ENCODE results near the gene BLVRA. TPM values are rescaled to one million over a fixed set of nuclear protein-coding genes. Genes with fewer than 3 reads are reported as not detected.
"Not testable (repeated sequence)": the region's sequence is repeated elsewhere in the genome, so short reads cannot be mapped to it uniquely, and the experiment has no call there.

BLVRA gene
- total RNA-seq, 1 donor from 2014 or later, result 63.4 TPM

DNA sequence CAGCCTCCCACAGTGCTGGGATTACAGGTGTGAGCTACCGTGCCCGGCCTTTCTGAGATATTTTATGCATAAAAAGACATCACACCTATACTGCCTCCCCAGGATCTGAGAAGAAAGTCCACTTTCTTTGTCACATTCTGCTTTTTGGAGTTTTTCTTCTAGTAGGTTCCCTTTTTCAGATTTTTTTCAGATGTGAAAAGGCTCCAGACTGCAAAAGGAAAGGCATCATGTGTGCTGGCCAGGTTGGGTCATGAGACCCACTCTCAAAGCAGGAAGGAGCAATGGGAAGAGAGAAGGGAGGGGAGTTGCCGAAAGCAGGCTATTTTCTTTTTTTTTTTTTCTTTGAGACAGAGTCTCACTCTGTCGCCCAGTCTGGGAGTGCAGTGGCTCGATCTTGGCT lies 10.8 kb downstream of the BLVRA start:
- TF ChIP-seq, protein P1, sequence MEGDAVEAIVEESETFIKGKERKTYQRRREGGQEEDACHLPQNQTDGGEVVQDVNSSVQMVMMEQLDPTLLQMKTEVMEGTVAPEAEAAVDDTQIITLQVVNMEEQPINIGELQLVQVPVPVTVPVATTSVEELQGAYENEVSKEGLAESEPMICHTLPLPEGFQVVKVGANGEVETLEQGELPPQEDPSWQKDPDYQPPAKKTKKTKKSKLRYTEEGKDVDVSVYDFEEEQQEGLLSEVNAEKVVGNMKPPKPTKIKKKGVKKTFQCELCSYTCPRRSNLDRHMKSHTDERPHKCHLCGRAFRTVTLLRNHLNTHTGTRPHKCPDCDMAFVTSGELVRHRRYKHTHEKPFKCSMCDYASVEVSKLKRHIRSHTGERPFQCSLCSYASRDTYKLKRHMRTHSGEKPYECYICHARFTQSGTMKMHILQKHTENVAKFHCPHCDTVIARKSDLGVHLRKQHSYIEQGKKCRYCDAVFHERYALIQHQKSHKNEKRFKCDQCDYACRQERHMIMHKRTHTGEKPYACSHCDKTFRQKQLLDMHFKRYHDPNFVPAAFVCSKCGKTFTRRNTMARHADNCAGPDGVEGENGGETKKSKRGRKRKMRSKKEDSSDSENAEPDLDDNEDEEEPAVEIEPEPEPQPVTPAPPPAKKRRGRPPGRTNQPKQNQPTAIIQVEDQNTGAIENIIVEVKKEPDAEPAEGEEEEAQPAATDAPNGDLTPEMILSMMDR (IDR thresholded peaks at IDR 0.05; ENCODE audit: partially characterized antibody, unreplicated experiment), result no peak
- Mint-ChIP-seq H3K36me3 (ENCODE audit: unreplicated experiment) (peaks cover 7% of the 10 kb centered on the region), H3K9me3 (ENCODE audit: unreplicated experiment) (peaks cover 4% of the 10 kb centered on the region), H3K4me3 (ENCODE audit: unreplicated experiment) (no peak overlapping the region), H3K4me1 (ENCODE audit: low read depth, unreplicated experiment) (peaks cover 13% of the 10 kb centered on the region), H3K27me3 (ENCODE audit: unreplicated experiment) (peaks cover 3% of the 10 kb centered on the region), H3K27ac (ENCODE audit: unreplicated experiment) (no peak overlapping the region)
- DNase-seq, result no peak

DNA sequence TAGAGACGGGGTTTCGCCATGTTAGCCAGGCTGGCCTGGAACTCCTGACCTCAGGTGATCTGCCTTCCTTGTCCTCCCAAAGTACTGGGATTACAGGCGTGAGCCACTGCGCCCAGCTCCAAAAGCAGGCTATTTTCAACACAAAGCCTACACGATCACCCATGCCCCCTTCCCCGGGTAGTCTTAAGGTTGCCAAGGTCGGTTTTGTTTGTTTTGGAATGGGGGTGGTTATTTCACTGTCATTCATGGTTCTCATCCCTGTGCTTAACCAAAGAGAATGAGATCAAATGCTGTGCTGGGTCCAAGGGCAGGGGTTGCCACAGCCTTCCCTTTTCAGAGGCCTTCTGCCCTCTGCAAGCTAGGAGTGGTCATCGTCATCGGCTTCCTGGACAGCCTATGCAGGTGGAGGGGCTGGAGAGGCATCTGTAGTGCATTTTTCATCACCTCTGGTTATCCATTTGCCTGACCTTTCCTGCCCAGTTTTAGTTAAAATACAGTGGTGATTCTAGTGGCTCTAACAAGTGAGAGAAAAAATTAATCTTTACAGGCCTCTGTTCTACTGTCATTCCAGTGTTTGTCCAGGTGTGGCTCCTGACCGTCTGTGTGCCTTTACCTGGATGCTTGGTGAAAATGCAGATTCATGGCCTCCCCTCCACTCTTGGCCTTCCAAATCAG lies 11.4 kb downstream of the BLVRA start:
- peaks cover 8% of the 10 kb centered on the region for H3K4me1 Mint-ChIP-seq (ENCODE audit: low read depth, unreplicated experiment)
- H3K27ac Mint-ChIP-seq (ENCODE audit: unreplicated experiment), result no peak overlapping the region
- TF ChIP-seq, protein P1 (IDR thresholded peaks at IDR 0.05; ENCODE audit: partially characterized antibody, unreplicated experiment), result no peak
- H3K27me3 Mint-ChIP-seq (ENCODE audit: unreplicated experiment), result peaks cover 3% of the 10 kb centered on the region
- DNase-seq, result no peak
- H3K4me3 Mint-ChIP-seq (ENCODE audit: unreplicated experiment), result no peak overlapping the region
- peaks cover 4% of the 10 kb centered on the region for H3K9me3 Mint-ChIP-seq (ENCODE audit: unreplicated experiment)
- peaks cover 7% of the 10 kb centered on the region for H3K36me3 Mint-ChIP-seq (ENCODE audit: unreplicated experiment)

DNA sequence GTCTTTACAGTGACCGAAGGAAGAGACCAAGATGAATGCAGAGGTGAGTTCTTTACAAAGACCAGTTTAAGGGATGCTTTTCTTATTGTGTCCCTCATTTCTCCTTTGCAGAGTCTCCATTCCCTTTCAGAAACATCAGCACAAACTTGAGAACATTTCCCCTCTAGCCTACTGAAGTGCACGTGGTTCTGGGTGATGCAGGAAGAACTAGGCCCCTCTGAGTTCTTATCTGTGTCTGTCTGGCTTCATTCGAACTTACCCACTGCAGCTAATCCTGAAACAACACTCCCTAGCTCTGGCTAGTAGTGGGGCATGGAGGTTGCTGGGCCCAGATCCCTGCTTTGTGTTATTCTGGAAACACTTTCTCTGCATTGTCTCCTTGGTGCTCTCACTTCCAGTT lies 12.6 kb downstream of the BLVRA start:
- TF ChIP-seq, protein P1 (IDR thresholded peaks at IDR 0.05; ENCODE audit: partially characterized antibody, unreplicated experiment), result no peak
- DNase-seq, result no peak
- peaks cover 7% of the 10 kb centered on the region for H3K36me3 Mint-ChIP-seq (ENCODE audit: unreplicated experiment)
- peaks cover 3% of the 10 kb centered on the region for H3K27me3 Mint-ChIP-seq (ENCODE audit: unreplicated experiment)
- peaks cover 7% of the 10 kb centered on the region for H3K4me1 Mint-ChIP-seq (ENCODE audit: low read depth, unreplicated experiment)
- H3K9me3 Mint-ChIP-seq (ENCODE audit: unreplicated experiment), result peaks cover 4% of the 10 kb centered on the region
- peak overlapping the region; percentile 5 for H3K27ac Mint-ChIP-seq (ENCODE audit: unreplicated experiment)
- H3K4me3 Mint-ChIP-seq (ENCODE audit: unreplicated experiment), result no peak overlapping the region

DNA sequence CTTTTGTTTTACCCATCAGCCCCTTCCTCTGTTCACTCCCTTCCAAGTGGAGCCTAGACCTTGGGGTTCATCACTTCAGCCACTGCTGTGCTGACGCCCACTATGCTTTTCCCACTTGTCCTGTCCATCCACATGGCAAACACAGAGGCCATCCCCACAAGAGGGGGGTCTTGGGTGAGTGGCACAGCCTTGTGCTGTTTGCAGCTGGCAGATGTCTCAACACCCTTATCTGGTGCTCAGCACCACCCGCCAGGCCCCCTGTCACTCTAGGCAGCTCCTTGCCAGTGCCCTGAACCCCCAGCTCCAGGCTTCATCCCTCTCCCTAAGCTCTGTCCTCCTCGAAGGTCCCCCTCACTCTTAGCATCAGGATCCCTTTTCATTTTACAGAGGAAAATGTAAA lies 13.1 kb downstream of the BLVRA start:
- Mint-ChIP-seq H3K27me3 (ENCODE audit: unreplicated experiment) (peaks cover 3% of the 10 kb centered on the region), H3K9me3 (ENCODE audit: unreplicated experiment) (peaks cover 4% of the 10 kb centered on the region), H3K36me3 (ENCODE audit: unreplicated experiment) (peaks cover 11% of the 10 kb centered on the region), H3K4me1 (ENCODE audit: low read depth, unreplicated experiment) (peaks cover 6% of the 10 kb centered on the region), H3K27ac (ENCODE audit: unreplicated experiment) (peak overlapping the region; percentile 5), H3K4me3 (ENCODE audit: unreplicated experiment) (no peak overlapping the region)
- TF ChIP-seq, protein P1 (IDR thresholded peaks at IDR 0.05; ENCODE audit: partially characterized antibody, unreplicated experiment), result no peak
- DNase-seq, result no peak

DNA sequence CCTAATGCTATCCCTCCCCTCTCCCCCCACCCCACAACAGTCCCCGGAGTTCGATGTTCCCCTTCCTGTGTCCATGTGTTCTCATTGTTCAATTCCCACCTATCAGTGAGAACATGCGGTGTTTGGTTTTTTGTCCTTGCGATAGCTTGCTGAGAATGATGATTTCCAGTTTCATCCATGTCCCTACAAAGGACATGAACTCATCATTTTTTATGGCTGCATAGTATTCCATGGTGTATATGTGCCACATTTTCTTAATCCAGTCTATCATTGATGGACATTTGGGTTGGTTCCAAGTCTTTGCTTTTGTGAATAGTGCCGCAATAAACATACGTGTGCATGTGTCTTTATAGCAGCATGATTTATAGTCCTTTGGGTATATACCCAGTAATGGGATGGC lies 14.8 kb downstream of the BLVRA start:
- peaks cover 11% of the 10 kb centered on the region for H3K36me3 Mint-ChIP-seq (ENCODE audit: unreplicated experiment)
- not testable (repeated sequence) for H3K4me1 Mint-ChIP-seq (ENCODE audit: low read depth, unreplicated experiment); DNase-seq; H3K4me3 Mint-ChIP-seq (ENCODE audit: unreplicated experiment); H3K27me3 Mint-ChIP-seq (ENCODE audit: unreplicated experiment); H3K27ac Mint-ChIP-seq (ENCODE audit: unreplicated experiment); H3K9me3 Mint-ChIP-seq (ENCODE audit: unreplicated experiment)

DNA sequence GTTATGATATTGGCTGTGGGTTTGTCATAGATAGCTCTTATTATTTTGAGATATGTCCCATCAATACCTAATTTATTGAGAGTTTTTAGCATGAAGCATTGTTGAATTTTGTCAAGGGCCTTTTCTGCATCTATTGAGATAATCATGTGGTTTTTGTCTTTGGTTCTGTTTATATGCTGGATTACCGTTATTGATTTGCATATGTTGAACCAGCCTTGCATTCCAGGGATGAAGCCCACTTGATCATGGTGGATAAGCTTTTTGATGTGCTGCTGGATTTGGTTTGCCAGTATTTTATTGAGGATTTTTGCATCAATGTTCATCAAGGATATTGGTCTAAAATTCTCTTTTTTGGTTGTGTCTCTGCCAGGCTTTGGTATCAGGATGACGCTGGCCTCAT lies 16.8 kb downstream of the BLVRA start:
- not testable (repeated sequence) for H3K4me1 Mint-ChIP-seq (ENCODE audit: low read depth, unreplicated experiment); H3K4me3 Mint-ChIP-seq (ENCODE audit: unreplicated experiment); H3K27me3 Mint-ChIP-seq (ENCODE audit: unreplicated experiment); H3K9me3 Mint-ChIP-seq (ENCODE audit: unreplicated experiment); H3K27ac Mint-ChIP-seq (ENCODE audit: unreplicated experiment); DNase-seq
- peaks cover 21% of the 10 kb centered on the region for H3K36me3 Mint-ChIP-seq (ENCODE audit: unreplicated experiment)

DNA sequence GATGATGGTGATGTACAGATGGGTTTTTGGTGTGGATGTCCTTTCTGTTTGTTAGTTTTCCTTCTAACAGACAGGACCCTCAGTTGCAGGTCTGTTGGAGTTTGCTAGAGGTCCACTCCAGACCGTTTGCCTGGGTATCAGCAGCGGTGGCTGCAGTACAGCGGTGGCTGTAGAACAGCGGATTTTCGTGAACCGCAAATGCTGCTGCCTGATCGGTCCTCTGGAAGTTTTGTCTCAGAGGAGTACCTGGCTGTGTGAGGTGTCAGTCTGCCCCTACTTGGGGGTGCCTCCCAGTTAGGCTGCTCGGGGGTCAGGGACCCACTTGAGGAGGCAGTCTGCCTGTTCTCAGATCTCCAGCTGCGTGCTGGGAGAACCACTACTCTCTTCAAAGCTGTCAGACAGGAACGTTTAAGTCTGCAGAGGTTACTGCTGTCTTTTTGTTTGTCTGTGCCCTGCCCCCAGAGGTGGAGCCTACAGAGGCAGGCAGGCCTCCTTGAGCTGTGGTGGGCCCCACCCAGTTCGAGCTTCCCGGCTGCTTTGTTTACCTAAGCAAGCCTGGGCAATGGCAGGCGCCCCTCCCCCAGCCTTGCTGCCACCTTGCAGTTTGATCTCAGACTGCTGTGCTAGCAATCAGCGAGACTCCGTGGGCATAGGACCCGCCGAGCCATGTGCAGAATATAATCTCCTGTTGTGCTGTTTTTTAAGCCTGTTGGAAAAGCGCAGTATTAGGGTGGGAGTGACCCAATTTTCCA lies 20.0 kb downstream of the BLVRA start:
- DNase-seq; H3K4me1 Mint-ChIP-seq (ENCODE audit: low read depth, unreplicated experiment); H3K4me3 Mint-ChIP-seq (ENCODE audit: unreplicated experiment); H3K9me3 Mint-ChIP-seq (ENCODE audit: unreplicated experiment); H3K27ac Mint-ChIP-seq (ENCODE audit: unreplicated experiment); H3K27me3 Mint-ChIP-seq (ENCODE audit: unreplicated experiment): not testable (repeated sequence)
- H3K36me3 Mint-ChIP-seq (ENCODE audit: unreplicated experiment), result peaks cover 26% of the 10 kb centered on the region
